ENCODE measurements around the gene ZNF446. TPM values are rescaled to one million over a fixed set of nuclear protein-coding genes. Genes with fewer than 3 reads are reported as not detected.

Gene ZNF446
- total RNA-seq, 2 experiments from 2014 or later: 2.6 to 2.9 TPM

GRCh38 chr19:58513213-58513693, 37.1 kb downstream of the ZNF446 start:
- Mint-ChIP-seq H3K27ac (peak overlapping the region; percentile 83), H3K4me1 (ENCODE audit: low read depth) (peaks cover 29% of the 10 kb centered on the region), H3K9me3 (no peaks in the 10 kb centered on the region), H3K4me3 (peak overlapping the region; percentile 88), H3K36me3 (ENCODE audit: low read depth) (peaks cover 17% of the 10 kb centered on the region), H3K27me3 (ENCODE audit: low read depth) (no peaks in the 10 kb centered on the region)
- CTCF ChIA-PET: interaction anchor here (0.9 to 1.8 kb wide), 7 partner anchors 10 to 197 kb away, joined by 3 to 16 read pairs (median 3); partner anchors contain the start of gene CHMP2A
- no peak for DNase-seq
- intact Hi-C loops (cut with micrococcal nuclease): no loop called here

DNA sequence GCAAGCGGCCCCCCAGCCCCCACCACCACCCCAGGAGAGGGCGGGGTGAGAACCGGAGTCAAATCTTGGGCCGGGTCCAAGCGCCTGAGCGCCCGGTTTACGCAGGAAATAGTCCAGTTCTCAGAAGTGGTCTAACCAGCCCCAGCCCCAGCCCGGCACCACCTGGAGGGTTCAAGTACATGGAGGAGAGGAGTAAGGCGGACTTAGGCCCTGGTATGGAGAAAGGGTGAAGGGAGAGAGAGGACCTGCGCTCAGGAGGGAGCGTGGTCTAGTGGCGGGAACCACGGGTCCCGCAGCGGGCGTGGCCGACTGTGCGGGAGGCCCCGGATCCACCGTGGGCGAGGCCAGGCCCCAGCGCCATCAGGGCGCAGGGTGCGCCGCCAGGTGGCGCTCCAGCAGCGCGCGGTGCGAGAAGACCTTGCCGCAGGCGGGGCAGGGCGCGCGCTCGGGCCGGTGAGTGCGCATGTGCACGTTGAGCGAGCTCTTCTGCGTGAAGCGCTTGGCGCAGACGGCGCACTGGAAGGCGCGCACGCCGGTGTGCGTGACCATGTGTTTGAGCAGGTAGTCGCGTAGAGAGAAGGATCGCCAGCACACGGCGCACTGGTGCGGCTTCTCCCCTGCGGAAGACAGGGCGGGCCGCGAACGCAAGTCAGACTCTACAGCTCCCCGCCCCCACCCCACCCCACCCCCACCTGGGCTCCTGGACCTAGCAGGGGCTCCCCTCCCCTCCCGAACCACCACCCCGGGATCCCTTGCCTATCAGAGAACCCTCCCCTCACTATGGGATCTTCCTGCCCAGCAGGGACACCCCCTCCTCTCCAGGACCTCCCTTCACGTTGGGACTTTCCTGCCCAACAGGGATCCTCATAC, 37.8 kb downstream of the ZNF446 start:
- peak overlapping the region; percentile 83 for H3K27ac Mint-ChIP-seq
- H3K36me3 Mint-ChIP-seq (ENCODE audit: low read depth): peaks cover 19% of the 10 kb centered on the region
- intact Hi-C loops (cut with micrococcal nuclease): loop anchor here (1.0 kb wide), 5 partner anchors 15 to 106 kb away; partner anchors contain the start of genes MZF1, UBE2M and ZNF584
- H3K4me1 Mint-ChIP-seq (ENCODE audit: low read depth): peaks cover 36% of the 10 kb centered on the region
- H3K4me3 Mint-ChIP-seq: peak overlapping the region; percentile 88
- H3K27me3 Mint-ChIP-seq (ENCODE audit: low read depth): no peaks in the 10 kb centered on the region
- CTCF ChIA-PET: interaction anchor here (0.6 to 1.8 kb wide), 12 partner anchors 9 to 67 kb away, joined by 3 to 16 read pairs (median 4); partner anchors contain the start of genes CHMP2A and TRIM28
- DNase-seq: peak; percentile 96
- no peaks in the 10 kb centered on the region for H3K9me3 Mint-ChIP-seq

DNA sequence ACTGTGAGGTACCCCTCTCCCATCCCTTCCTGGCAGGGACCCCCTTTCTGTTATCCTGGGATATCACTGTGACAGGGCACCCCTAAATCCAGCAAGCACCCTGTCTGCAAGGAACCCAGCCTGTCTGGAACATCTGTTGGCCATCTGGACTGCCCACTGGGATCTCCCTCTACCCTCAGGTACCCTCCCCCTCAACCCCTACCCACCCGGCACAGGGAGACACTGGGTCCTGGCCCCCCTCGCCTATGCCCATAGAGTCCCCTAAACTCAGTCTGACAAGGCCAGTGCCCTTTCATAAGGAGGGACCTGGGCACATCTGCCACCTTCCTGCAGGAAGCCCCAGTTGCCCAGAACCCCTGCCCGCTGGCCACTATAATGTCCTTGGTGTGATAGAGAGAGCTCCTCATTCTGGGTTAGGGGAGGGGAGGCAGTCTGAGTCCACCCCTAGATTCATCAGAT, 38.4 kb downstream of the ZNF446 start:
- H3K9me3 Mint-ChIP-seq: no peaks in the 10 kb centered on the region
- peaks cover 38% of the 10 kb centered on the region for H3K4me1 Mint-ChIP-seq (ENCODE audit: low read depth)
- CTCF ChIA-PET: interaction anchor here (0.6 to 1.8 kb wide), 11 partner anchors 9 to 67 kb away, joined by 3 to 16 read pairs (median 3); partner anchors contain the start of genes CHMP2A and TRIM28
- intact Hi-C loops (cut with micrococcal nuclease): loop anchor here (1.0 kb wide), 5 partner anchors 15 to 106 kb away; partner anchors contain the start of genes MZF1, UBE2M and ZNF584
- H3K27ac Mint-ChIP-seq: peak overlapping the region; percentile 83
- H3K4me3 Mint-ChIP-seq: peak overlapping the region; percentile 88
- H3K27me3 Mint-ChIP-seq (ENCODE audit: low read depth): no peaks in the 10 kb centered on the region
- H3K36me3 Mint-ChIP-seq (ENCODE audit: low read depth): peaks cover 22% of the 10 kb centered on the region
- DNase-seq: no peak

DNA sequence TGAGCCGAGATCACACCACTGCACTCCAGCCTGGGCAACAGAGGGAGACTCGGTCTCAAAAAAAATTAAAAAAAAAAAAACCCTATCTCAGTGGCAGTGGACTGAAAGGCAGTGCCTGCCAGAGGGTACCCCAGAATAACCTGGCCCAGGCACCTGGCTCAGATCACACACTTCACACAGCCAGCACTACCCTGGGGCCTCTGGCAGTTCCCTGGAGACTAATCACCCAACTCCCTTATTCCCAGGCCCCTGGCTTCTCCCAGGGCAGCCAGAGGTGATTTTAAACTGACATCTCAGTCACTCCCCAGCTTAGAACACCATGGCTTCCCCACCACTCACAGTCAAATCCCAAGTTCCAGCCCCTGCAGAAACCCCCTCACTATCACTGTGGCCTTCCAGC, 39.1 kb downstream of the ZNF446 start:
- Mint-ChIP-seq H3K36me3 (ENCODE audit: low read depth) (peaks cover 23% of the 10 kb centered on the region), H3K4me1 (ENCODE audit: low read depth) (peaks cover 40% of the 10 kb centered on the region), H3K9me3 (no peaks in the 10 kb centered on the region), H3K27ac (peak overlapping the region; percentile 13), H3K4me3 (peak overlapping the region; percentile 88), H3K27me3 (ENCODE audit: low read depth) (no peaks in the 10 kb centered on the region)
- intact Hi-C loops (cut with micrococcal nuclease): no loop called here
- CTCF ChIA-PET: interaction anchor here (1.8 kb wide), 1 partner anchor 66 kb away, joined by 16 read pairs; no protein-coding TSS in a partner anchor
- DNase-seq: no peak

DNA sequence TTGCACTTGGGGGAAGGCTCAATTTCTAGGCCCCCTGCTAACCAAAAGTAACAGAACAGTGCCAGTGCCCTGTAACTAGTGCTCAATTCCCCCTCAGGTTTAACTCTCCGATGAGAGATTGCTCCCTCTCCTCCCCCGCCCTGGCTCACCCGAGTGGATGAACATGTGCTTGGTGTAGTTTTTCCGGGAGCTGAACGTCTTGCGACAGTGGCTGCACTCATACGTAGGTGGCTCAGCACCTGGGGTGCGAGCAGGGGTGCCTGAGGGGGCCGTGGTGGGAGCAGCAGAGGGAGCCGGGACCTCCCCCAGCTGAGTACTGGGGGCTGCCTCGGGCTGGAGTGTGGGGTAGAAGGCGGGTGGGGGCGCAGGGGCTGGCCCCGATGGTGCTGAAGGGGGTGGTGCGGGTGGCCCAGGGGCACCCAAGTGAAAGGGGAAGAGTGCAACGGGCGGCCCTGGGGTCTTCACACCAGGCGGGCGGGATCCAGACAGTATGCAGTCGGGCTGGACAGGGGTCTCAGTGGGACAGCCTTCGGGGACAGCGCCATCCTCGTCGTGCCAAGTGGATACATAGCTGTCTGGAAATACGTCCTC, 40.2 kb downstream of the ZNF446 start:
- H3K27me3 Mint-ChIP-seq (ENCODE audit: low read depth): no peaks in the 10 kb centered on the region
- H3K27ac Mint-ChIP-seq: no peak overlapping the region
- no peak for DNase-seq
- H3K4me1 Mint-ChIP-seq (ENCODE audit: low read depth): peaks cover 46% of the 10 kb centered on the region
- CTCF ChIA-PET: interaction anchor here (0.6 to 6.4 kb wide), 3 partner anchors 38 to 65 kb away, joined by 3 to 52 read pairs (median 3); partner anchors contain the start of gene CHMP2A
- intact Hi-C loops (cut with micrococcal nuclease): no loop called here
- H3K9me3 Mint-ChIP-seq: no peaks in the 10 kb centered on the region
- peaks cover 23% of the 10 kb centered on the region for H3K36me3 Mint-ChIP-seq (ENCODE audit: low read depth)
- H3K4me3 Mint-ChIP-seq: peak overlapping the region; percentile 88

DNA sequence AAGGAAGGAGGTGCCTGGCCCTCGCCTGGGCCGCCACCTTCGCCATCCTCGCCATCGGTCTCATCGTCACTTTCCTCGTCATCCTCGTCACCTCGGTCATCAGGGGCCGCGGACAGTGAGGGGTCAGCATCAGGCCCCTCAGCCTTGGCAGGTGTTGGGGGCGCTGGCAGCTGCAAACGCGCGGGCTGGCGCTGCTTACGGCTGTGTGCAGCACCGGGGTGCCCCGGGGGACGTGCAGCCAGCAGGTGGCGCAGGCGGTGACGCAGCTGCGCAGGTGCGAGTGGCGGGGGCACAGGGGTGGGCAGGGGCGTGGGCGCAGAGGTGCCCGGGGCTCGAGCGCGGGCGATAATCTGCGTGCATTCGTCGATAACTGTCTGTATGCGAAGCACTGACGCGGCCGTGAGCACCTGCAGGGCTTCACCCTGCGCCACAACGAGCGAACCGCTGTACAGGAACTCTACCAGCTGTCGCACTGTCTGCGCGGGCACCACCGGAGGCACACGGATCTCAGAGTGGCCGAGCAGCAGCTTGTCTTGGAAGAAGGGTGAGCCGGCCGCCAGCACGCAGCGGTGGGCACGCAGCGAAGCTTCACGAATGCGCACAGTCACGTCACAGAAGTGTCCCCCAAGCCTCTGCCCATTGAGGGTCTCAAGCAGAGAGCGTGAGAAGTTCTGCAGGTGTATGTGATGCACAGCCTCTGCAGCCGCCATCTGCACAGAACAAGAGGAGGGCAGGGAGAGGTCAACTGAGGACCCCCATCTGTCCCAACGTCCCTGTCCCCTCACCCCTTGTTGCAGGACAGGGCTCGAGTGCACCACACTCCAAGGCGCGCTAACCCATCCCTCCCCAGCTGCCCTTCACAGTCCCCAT, 41.0 kb downstream of the ZNF446 start:
- no peak for DNase-seq
- no peaks in the 10 kb centered on the region for H3K27me3 Mint-ChIP-seq (ENCODE audit: low read depth)
- peaks cover 47% of the 10 kb centered on the region for H3K4me1 Mint-ChIP-seq (ENCODE audit: low read depth)
- H3K36me3 Mint-ChIP-seq (ENCODE audit: low read depth): peaks cover 23% of the 10 kb centered on the region
- H3K4me3 Mint-ChIP-seq: no peak overlapping the region
- H3K9me3 Mint-ChIP-seq: no peaks in the 10 kb centered on the region
- intact Hi-C loops (cut with micrococcal nuclease): no loop called here
- no peak overlapping the region for H3K27ac Mint-ChIP-seq
- CTCF ChIA-PET: interaction anchor here (0.6 to 6.4 kb wide), 4 partner anchors 37 to 64 kb away, joined by 3 to 52 read pairs (median 4); partner anchors contain the start of gene CHMP2A

- H3K36me3 Mint-ChIP-seq (ENCODE audit: low read depth): peaks cover 23% of the 10 kb centered on the region
- intact Hi-C loops (cut with micrococcal nuclease): loop anchor here (1.0 kb wide), 10 partner anchors 26 to 336 kb away; partner anchors contain the start of genes CHMP2A, MZF1, TRIM28 and ZNF324
- peaks cover 42% of the 10 kb centered on the region for H3K4me1 Mint-ChIP-seq (ENCODE audit: low read depth)
- H3K27me3 Mint-ChIP-seq (ENCODE audit: low read depth): no peaks in the 10 kb centered on the region
- CTCF ChIA-PET: interaction anchor here (1.0 to 6.4 kb wide), 9 partner anchors 10 to 63 kb away, joined by 3 to 52 read pairs (median 4); partner anchors contain the start of genes CHMP2A and TRIM28
- no peak for DNase-seq
- peak overlapping the region; percentile 98 for H3K27ac Mint-ChIP-seq
- H3K9me3 Mint-ChIP-seq: no peaks in the 10 kb centered on the region
- peak overlapping the region; percentile 93 for H3K4me3 Mint-ChIP-seq
Observed at GRCh38 chr19:58518256-58519086, 42.3 kb downstream of the ZNF446 start.

DNA sequence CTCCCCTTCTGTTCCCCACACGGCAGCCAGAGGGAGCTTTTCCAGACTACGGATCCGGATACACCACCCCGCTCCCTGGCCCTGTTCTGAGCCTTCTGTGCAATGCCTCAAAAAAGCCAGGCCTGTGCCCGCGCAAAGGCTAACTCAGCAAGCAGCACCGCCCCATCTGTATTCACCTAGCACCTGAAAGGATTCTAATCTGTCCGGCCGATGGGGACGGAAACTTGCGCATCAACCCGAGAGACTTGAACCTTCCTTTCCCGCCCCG, 42.9 kb downstream of the ZNF446 start:
- DNase-seq: peak; percentile 77
- H3K9me3 Mint-ChIP-seq: no peaks in the 10 kb centered on the region
- no peaks in the 10 kb centered on the region for H3K27me3 Mint-ChIP-seq (ENCODE audit: low read depth)
- CTCF ChIA-PET: interaction anchor here (1.0 to 6.4 kb wide), 9 partner anchors 10 to 62 kb away, joined by 3 to 52 read pairs (median 5); partner anchors contain the start of genes CHMP2A and TRIM28
- intact Hi-C loops (cut with micrococcal nuclease): loop anchor here (1.0 kb wide), 10 partner anchors 25 to 337 kb away; partner anchors contain the start of genes CHMP2A, MZF1, TRIM28 and ZNF324
- peaks cover 40% of the 10 kb centered on the region for H3K4me1 Mint-ChIP-seq (ENCODE audit: low read depth)
- peak overlapping the region; percentile 98 for H3K27ac Mint-ChIP-seq
- H3K4me3 Mint-ChIP-seq: peak overlapping the region; percentile 93
- peaks cover 23% of the 10 kb centered on the region for H3K36me3 Mint-ChIP-seq (ENCODE audit: low read depth)

GRCh38 chr19:58519355-58520256, 43.5 kb downstream of the ZNF446 start, which contains the start of gene ZBTB45:
ZBTB45 (minus strand) TSS chr19:58519810; CDS start chr19:58517673, 2,137 bp downstream.
- DNase-seq: peak; percentile 94
- Mint-ChIP-seq H3K4me3 (peak within 1 kb of the TSS; percentile 93), H3K4me1 (ENCODE audit: low read depth) (peaks cover 38% of the 10 kb centered on the region), H3K36me3 (ENCODE audit: low read depth) (peaks cover 23% of the 10 kb centered on the region), H3K27ac (peak within 1 kb of the TSS; percentile 98), H3K9me3 (no peaks in the 10 kb centered on the region), H3K27me3 (ENCODE audit: low read depth) (no peaks in the 10 kb centered on the region)
- CTCF ChIA-PET: interaction anchor here (0.6 to 6.4 kb wide), 22 partner anchors 9 to 292 kb away, joined by 3 to 52 read pairs (median 4); partner anchors contain the start of genes CHMP2A, TRIM28 and ZNF544
- intact Hi-C loops (cut with micrococcal nuclease): loop anchor here (1.0 kb wide), 10 partner anchors 25 to 337 kb away; partner anchors contain the start of genes CHMP2A, MZF1, TRIM28 and ZNF324

GRCh38 chr19:58520257-58520599, 44.1 kb downstream of the ZNF446 start:
- Mint-ChIP-seq H3K36me3 (ENCODE audit: low read depth) (peaks cover 19% of the 10 kb centered on the region), H3K4me1 (ENCODE audit: low read depth) (peaks cover 34% of the 10 kb centered on the region), H3K27ac (peak overlapping the region; percentile 98), H3K27me3 (ENCODE audit: low read depth) (no peaks in the 10 kb centered on the region), H3K9me3 (no peaks in the 10 kb centered on the region), H3K4me3 (peak overlapping the region; percentile 93)
- DNase-seq: no peak
- CTCF ChIA-PET: interaction anchor here (0.6 to 6.4 kb wide), 20 partner anchors 9 to 292 kb away, joined by 3 to 52 read pairs (median 5); partner anchors contain the start of genes CHMP2A, TRIM28 and ZNF544
- intact Hi-C loops (cut with micrococcal nuclease): no loop called here

Measured in activated naive CD4-positive, alpha-beta T cell treated with anti-CD3 and anti-CD28 coated beads for 36 hours (primary cell).